ENCODE data around the gene POLD1. TPM values are rescaled to one million over a fixed set of nuclear protein-coding genes. Genes with fewer than 3 reads are reported as not detected.

POLD1 gene
- total and polyA plus RNA-seq, 2 donors = 13.0 to 18.4 TPM

DNA sequence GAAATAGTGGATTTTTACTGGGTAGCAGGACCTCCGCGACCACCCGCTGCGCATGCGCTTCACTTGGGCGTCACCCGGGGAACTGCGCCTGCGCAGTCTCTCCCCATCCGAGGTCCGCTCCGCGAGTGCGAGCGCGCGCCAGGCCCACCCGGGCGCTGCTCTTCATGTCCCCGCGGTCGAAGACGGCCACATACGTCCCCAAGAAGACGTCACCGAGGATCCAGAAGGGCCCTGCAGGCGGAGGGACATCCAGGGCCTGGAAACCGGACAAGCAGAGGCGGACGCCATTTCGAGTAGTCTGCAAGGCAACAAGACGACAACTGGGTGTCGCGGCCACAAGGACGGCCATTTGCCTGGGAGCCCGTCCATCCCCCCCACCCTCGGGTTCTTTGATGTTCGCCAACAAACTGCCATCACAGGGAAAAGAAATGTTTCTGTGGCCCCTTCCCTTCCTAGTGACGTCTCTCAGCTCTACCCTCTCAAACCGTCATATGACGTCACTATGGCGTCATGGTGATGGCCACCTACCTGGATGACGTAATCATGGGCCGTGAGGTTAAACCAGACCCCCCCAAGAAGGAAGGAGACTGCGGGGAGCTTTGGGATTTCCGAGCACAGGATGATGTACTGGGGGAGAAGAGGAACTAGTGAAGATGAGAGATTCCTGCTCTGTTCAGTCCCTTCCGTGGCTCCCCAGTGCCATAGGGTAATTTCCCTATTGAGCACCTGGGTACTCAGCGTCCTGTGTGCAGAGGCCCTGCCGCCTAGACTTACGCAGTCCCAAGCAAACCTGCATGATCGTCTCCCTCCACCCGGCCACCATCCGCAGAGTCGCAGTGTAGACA, 25.4 kb upstream of the POLD1 start:
- Histone ChIP-seq H3K27ac (ENCODE audit: low read depth) (no peak overlapping the region), H3K4me3 (ENCODE audit: low read depth, low read length) (no peak overlapping the region), H3K4me1 (ENCODE audit: insufficient read depth) (no peaks in the 10 kb centered on the region), H3K36me3 (ENCODE audit: insufficient read depth) (no peaks in the 10 kb centered on the region)
- 36% methylated on average over 54 of the region's 54 CpGs for WGBS
- DNase-seq (ENCODE audit: extremely low spot score) = no peak

DNA sequence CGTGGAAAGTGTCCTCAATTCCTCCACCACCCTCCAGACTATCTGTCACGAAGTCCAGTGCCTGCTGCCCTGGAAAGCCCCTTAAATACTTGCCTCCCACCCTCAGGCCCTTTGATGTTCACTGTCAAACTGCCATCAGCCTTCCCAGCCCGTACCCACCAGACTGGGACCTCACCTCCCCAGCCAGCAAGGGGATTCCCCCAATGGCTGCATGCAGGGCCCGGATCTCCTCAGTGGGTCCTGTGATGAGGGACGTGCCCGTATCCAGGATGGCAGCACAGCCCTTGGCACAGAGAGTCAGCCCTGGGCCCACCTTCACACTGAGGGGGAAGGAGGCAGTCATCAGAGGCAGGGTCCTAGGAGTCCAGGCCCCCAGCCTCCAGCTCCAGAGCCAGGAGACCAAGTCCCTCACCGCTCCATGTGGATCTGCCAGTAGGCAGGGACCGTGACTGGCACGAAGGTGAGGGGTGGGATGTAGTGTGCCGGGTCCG, 24.8 kb upstream of the POLD1 start:
- Histone ChIP-seq H3K4me1 (ENCODE audit: insufficient read depth) (no peaks in the 10 kb centered on the region), H3K27ac (ENCODE audit: low read depth) (no peak overlapping the region), H3K4me3 (ENCODE audit: low read depth, low read length) (no peak overlapping the region), H3K36me3 (ENCODE audit: insufficient read depth) (no peaks in the 10 kb centered on the region)
- no peak for DNase-seq (ENCODE audit: extremely low spot score)
- WGBS = 96% methylated on average over 11 of the region's 11 CpGs

DNA sequence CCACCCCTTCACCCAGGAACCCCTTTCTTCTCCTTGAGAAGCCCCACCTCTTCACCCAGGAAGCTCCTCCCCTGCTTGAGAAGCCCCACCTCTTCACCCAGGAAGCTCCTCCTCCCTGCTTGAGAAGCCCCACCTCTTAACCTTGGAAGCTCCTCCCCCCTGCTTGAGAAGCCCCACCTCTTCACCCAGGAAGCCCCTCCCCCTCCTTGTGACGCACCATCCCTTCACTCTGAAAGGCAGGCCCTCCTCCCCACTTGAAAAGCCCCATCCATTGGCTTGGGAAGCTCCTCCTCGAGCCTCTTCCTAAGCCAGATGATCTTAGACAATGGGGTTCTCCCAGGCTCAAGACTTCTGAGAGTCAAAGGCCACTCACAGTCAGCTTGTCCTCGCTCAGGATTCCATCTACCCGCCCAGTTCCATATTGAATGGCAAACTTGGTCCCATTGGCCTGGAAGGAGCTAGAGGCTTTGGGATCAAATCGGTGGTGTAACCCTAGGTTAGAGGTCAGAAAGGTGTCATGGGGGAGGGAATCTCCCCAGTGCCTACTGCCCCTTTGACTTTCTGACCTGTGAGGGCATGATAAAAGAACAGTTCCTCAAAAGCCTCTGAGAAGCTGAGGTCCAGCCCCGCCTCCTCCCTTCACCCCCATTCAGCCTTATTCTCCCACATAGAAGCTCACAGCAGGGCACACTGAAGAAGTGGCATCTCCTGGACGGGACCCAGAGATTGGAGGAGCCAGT, 22.7 kb upstream of the POLD1 start:
- no peak overlapping the region for H3K4me3 ChIP-seq (ENCODE audit: low read depth, low read length)
- no peak for DNase-seq (ENCODE audit: extremely low spot score)
- H3K4me1 ChIP-seq (ENCODE audit: insufficient read depth) = no peaks in the 10 kb centered on the region
- H3K27ac ChIP-seq (ENCODE audit: low read depth) = no peak overlapping the region
- WGBS = 88% methylated on average over 6 of the region's 7 CpGs
- H3K36me3 ChIP-seq (ENCODE audit: insufficient read depth) = no peaks in the 10 kb centered on the region

DNA sequence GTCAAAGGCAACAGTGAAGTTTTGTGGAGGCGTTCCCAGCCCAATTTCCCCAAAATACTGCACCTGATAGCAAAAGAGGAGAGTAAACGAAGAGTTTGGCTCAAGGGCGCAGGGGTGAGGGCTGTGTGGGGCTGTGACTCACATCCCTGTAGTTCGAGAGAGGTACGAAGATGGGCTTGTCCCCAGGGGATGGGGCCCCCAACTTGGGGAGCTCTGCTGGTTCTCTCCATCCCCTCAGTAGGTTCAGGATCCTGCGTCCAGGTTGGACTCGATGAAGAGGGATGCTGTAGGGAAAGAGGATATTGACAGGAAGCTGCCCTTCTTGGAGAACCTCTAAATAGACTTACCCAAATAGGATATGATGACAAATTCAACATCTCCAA, 22.1 kb upstream of the POLD1 start:
- H3K36me3 ChIP-seq (ENCODE audit: insufficient read depth) = no peaks in the 10 kb centered on the region
- 91% methylated on average over 7 of the region's 7 CpGs for WGBS
- no peak for DNase-seq (ENCODE audit: extremely low spot score)
- no peaks in the 10 kb centered on the region for H3K4me1 ChIP-seq (ENCODE audit: insufficient read depth)
- H3K27ac ChIP-seq (ENCODE audit: low read depth) = no peak overlapping the region
- H3K4me3 ChIP-seq (ENCODE audit: low read depth, low read length) = no peak overlapping the region

DNA sequence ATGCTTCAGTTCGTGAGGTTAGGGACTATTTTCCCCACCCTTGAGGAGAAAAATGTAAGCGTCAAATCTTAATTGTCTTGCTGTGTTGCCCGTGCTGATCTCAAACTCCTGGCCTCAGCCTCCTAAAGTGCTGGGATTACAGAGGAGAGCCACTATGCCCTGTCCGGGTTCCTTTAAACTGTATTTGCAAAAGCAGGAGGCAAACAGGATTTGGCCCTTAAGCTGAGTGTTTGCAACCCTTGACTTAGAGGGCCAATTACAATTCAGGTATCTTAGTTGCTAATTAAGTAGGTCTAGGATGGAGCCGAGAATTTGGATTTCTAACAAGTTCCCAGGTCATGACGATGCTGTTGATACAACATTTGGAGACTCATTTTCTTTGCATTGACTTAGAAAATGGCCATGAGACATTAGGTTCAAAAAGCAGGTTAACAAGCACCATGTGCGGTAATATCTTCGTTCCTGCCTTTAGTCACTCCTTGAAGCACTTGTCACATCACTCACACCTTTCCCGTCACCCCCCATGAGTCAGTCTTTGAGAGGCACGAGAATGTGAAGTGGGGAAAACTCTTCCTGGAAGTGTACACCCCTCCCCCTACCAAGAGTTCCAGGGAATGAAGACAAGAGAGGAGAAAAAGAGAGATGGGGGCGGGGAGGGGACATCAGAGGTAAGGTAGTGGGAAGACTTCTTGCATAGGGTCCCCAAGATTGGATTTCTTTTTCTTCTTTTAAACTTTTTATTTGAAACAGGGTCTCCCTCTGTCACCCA, 21.3 kb upstream of the POLD1 start:
- WGBS = 65% methylated on average over 11 of the region's 11 CpGs
- no peak for DNase-seq (ENCODE audit: extremely low spot score)

DNA sequence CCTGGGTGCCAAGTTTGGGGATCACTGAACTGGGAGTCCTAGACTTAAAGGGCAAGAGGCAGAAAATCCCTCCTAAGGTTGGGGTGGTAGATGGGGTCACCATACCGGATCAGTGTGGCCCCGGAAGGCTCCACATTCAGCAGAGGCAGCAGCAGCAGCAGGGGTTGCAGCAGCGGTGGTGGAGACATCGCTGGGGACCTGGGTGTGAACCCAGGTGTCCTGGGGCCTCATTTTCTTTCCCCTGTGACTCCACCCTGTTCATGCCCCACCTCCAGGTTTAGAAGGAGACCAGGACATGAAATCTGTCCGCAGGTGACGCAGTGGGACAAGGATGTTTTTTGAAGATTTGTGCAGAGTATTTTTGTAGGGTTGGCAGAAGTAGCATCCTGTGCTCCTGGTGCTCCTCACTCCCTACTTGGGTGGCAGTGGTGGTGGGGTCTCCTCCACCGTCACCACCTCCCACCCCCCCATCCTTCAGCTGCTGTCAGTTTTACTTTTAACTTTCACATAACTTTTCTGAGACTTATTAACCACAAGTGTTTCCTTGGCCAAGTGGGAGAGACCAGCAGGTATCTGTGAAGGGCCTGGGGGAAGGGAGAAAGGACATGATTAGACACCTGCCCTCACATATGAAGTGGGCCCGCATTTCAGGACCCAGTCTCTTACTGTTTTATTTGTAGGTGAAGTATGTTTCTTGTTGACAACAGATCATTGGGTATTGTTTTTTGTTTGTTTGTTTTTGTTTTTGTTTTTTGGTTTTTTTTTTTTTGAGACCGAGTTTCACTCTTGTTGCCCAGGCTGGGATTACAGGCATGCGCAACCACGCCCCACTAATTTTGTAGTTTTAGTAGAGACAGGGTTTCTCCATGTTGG, 18.5 kb upstream of the POLD1 start, which contains the start of gene NAPSA:
TSS of gene NAPSA (minus strand) at position 206 of the 873 bp plus-strand sequence. CDS start at position 188, 18 bp downstream.
- 81% methylated on average over 11 of the region's 11 CpGs for WGBS
- Histone ChIP-seq H3K36me3 (ENCODE audit: insufficient read depth) (no peaks in the 10 kb centered on the region), H3K4me1 (ENCODE audit: insufficient read depth) (no peaks in the 10 kb centered on the region), H3K4me3 (ENCODE audit: low read depth, low read length) (no peak within 1 kb of the TSS), H3K27ac (ENCODE audit: low read depth) (no peak within 1 kb of the TSS)
- DNase-seq (ENCODE audit: extremely low spot score) = no peak

More for the DNA sequence above, 21.3 kb upstream of the POLD1 start:
- H3K36me3 ChIP-seq (ENCODE audit: insufficient read depth) = no peaks in the 10 kb centered on the region
- no peaks in the 10 kb centered on the region for H3K4me1 ChIP-seq (ENCODE audit: insufficient read depth)
- no peak overlapping the region for H3K4me3 ChIP-seq (ENCODE audit: low read depth, low read length)
- H3K27ac ChIP-seq (ENCODE audit: low read depth) = no peak overlapping the region

DNA sequence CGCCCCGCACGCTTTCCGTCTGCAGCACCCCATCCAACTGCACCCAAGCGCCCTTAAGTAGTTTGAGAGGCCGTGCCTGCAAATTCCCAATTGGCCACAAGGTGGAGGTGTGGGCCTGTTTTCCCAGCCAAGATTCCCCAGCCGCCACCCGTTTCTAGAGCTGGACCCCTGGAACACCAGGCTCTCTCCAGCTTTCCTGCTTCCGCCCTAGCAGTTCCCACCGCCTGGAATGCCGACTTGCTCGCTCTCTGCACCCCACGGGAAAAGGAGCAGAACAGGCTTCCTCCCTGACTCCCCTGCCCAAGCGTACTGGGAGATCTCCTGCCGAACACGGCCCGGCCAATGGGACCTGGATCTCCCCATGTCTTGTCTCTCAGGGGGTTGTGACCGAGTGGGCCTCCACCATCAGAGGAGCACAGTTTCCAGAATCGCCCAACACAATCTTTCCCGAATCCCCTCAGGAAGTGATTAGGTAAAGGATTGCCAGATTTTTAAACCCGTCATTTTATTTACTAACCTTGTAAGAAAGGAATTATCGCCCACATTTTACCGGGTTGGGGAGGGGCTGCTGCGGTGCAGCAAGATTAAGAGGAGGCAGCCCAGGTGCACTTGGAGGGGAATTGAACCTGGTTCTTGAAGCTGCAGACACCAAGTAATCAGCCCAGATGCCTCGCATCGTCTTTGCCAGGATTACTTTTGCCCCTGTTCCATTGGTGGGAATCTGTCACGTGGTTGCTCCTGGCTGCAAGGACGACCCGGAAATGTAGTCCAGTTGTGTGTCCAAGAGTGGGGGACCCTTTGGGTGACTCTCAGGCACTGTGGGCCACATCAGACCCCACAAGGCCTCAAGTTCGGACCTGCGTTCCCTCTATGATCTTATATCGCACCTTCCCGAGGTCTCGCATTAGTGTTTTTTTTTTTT, 15.2 kb upstream of the POLD1 start:
- peak; percentile 71 for DNase-seq (ENCODE audit: extremely low spot score)
- H3K4me1 ChIP-seq (ENCODE audit: insufficient read depth) = no peaks in the 10 kb centered on the region
- peak overlapping the region; percentile 52 for H3K4me3 ChIP-seq (ENCODE audit: low read depth, low read length)
- H3K27ac ChIP-seq (ENCODE audit: low read depth) = no peak overlapping the region
- no peaks in the 10 kb centered on the region for H3K36me3 ChIP-seq (ENCODE audit: insufficient read depth)
- WGBS = 5% methylated on average over 34 of the region's 34 CpGs

DNA sequence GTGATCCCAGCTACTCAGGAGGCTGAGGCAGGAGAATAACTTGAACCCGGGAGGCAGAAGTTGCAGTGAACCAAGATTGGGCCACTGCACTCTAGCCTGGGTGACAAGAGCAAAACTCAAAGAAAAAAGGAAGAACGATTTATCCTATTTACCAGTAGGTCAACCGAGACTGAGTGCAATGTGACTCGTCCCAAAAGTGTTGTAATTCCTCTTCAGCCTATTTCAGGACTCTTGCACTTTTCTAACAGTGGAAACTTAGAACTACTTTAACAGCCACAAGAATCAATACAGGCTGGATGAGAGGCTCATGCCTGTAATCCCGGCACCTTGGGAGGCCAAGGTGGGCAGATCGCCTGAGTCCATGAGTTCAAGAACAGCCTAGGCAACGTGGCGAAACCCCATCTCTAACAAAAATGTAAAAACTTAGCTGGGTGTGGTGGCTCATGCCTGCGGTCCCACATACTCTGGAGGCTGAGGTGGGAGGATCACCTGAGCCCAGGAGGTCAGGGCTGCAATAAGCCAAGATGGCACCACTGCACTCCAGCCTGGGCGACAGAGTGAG, 12.2 kb upstream of the POLD1 start:
- H3K4me1 ChIP-seq (ENCODE audit: insufficient read depth) = no peaks in the 10 kb centered on the region
- no peak overlapping the region for H3K4me3 ChIP-seq (ENCODE audit: low read depth, low read length)
- H3K27ac ChIP-seq (ENCODE audit: low read depth) = no peak overlapping the region
- 83% methylated on average over 10 of the region's 10 CpGs for WGBS
- no peak for DNase-seq (ENCODE audit: extremely low spot score)
- H3K36me3 ChIP-seq (ENCODE audit: insufficient read depth) = no peaks in the 10 kb centered on the region

DNA sequence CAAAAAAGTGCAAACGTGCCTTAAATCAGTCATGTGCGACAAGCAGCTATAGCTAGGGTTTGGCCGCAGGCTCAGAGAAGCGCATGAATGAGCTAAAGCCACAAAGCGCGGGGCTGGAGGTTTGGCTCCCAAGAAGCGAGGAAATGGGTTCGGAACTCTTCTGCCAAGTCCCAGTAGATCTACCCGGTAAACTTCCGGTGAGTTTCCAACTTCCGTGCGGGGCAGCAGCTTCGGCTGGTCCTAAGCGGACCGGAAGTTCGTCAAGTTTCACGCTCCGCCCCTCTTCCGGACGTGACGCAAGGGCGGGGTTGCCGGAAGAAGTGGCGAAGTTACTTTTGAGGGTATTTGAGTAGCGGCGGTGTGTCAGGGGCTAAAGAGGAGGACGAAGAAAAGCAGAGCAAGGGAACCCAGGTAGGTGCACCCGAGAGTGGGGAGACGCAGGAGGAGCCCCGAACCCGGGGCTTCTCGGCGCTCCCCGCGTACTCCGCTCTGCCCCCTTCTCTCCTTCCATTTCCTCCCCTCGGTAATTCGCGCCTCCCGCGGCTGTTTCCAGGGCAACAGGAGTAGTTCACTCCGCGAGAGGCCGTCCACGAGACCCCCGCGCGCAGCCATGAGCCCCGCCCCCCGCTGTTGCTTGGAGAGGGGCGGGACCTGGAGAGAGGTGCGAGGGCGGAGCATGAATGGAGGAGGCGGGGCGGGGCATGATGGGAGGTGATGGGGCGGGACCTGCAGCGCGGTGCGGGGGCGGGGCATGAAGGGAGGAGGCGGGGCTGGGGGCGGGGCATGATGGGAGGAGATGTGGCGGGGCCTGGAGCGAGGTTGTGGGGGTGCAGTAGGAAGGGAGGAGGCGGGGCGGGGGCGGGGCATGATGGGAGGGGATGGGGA, 7.7 kb upstream of the POLD1 start, which contains the start of gene NR1H2:
TSS of gene NR1H2 (plus strand) at position 292 of the 885 bp plus-strand sequence. CDS start 1,149 bp downstream, outside the sequence.
- peak; percentile 93 for DNase-seq (ENCODE audit: extremely low spot score)
- peaks cover 4% of the 10 kb centered on the region for H3K36me3 ChIP-seq (ENCODE audit: insufficient read depth)
- peak within 1 kb of the TSS; percentile 97 for H3K27ac ChIP-seq (ENCODE audit: low read depth)
- WGBS = 2% methylated on average over 67 of the region's 67 CpGs
- H3K4me3 ChIP-seq (ENCODE audit: low read depth, low read length) = peak within 1 kb of the TSS; percentile 84
- H3K4me1 ChIP-seq (ENCODE audit: insufficient read depth) = no peaks in the 10 kb centered on the region

DNA sequence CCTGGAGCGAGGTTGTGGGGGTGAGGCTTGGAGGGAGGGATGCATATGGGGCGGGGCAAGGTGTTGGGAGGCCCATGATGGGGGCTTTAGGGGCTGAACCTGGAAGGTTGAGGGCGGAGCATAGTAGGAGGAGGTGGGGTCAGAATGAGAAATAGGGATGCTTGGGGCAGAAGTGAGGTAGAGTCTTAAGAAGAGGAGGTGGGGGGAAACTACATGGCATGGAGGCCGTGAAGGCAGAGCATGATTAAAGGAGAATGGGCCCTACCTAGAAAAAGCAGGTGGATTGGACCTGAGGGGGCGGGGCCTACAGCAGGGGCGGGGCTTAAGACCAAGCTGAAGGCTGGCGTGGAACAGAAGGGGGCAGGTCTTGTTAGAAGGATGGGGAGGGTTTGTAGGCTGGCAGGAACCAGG, 7.1 kb upstream of the POLD1 start:
- no peaks in the 10 kb centered on the region for H3K4me1 ChIP-seq (ENCODE audit: insufficient read depth)
- WGBS = 48% methylated on average over 7 of the region's 7 CpGs
- no peak overlapping the region for H3K27ac ChIP-seq (ENCODE audit: low read depth)
- H3K4me3 ChIP-seq (ENCODE audit: low read depth, low read length) = no peak overlapping the region
- no peak for DNase-seq (ENCODE audit: extremely low spot score)
- peaks cover 5% of the 10 kb centered on the region for H3K36me3 ChIP-seq (ENCODE audit: insufficient read depth)

DNA sequence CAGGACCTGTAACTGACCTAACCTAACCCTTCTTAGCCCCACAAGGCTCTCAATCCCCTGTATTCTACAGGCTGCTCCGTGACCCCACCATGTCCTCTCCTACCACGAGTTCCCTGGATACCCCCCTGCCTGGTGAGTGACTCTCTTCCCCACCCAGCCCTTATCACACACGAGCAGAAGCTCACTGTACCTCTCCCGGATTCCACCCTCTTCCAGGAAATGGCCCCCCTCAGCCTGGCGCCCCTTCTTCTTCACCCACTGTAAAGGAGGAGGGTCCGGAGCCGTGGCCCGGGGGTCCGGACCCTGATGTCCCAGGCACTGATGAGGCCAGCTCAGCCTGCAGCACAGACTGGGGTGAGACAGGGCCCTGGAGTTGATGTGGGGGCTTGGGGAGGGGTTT, 6.6 kb upstream of the POLD1 start:
- H3K27ac ChIP-seq (ENCODE audit: low read depth) = no peak overlapping the region
- H3K4me3 ChIP-seq (ENCODE audit: low read depth, low read length) = no peak overlapping the region
- no peak for DNase-seq (ENCODE audit: extremely low spot score)
- H3K36me3 ChIP-seq (ENCODE audit: insufficient read depth) = peaks cover 9% of the 10 kb centered on the region
- H3K4me1 ChIP-seq (ENCODE audit: insufficient read depth) = no peaks in the 10 kb centered on the region
- 73% methylated on average over 9 of the region's 9 CpGs for WGBS
